ENCODE measurements around the gene SYPL1. TPM values are rescaled to one million over a fixed set of nuclear protein-coding genes. Genes with fewer than 3 reads are reported as not detected.
A peak's percentile ranks its signal among the peaks of the same experiment; 100 is the strongest.

Gene SYPL1
- total and polyA plus RNA-seq, 9 of the 15 experiments (the other 6 are each of a cell fraction or from before 2014, with no cell fraction given), result 23.8 to 214 (median 70.2) TPM

GRCh38 chr7:106056513-106057203 is 55.5 kb downstream of the SYPL1 start (continued):
- TF ChIP-seq USF2 (CRISPR knock-in tag; IDR thresholded peaks at IDR 0.05), result no peak
- no peak for TF ChIP-seq MBD1 (CRISPR knock-in tag; IDR thresholded peaks at IDR 0.05)
- TF ChIP-seq BMI1 (IDR thresholded peaks at IDR 0.05; ENCODE audit: low read length), result 0 out of 2 replicates have a peak, but pooled peaks have one; percentile 6
- TF ChIP-seq MAFG (tag; conservative IDR thresholded peaks at IDR 0.05), result no peak
- TF ChIP-seq NFE2L1 (tag; IDR thresholded peaks at IDR 0.05; ENCODE audit: borderline replicate concordance, low read depth), result no peak
- 0 out of 2 replicates have a peak, but pooled peaks have one; percentile 36 for TF ChIP-seq ZKSCAN1 (IDR thresholded peaks at IDR 0.05; ENCODE audit: low read depth, low read length)
- no peak for TF ChIP-seq ZHX1 (conservative IDR thresholded peaks at IDR 0.05; ENCODE audit: low read length)
- TF ChIP-seq ZNF717 (CRISPR knock-in tag; IDR thresholded peaks at IDR 0.05), result no peak
- TF ChIP-seq MYC (IDR thresholded peaks at IDR 0.05; ENCODE audit: low read depth, low read length), result peak; percentile 94
- no peak for TF ChIP-seq MYC (CRISPR knock-in tag; IDR thresholded peaks at IDR 0.05; ENCODE audit: borderline replicate concordance, low read depth)
- TF ChIP-seq SIX5 (IDR thresholded peaks at IDR 0.05; ENCODE audit: borderline replicate concordance in 1 of 2, insufficient read depth in 1 of 2, low read depth in 1 of 2, low read length in 2 of 2), result no peak
- TF ChIP-seq BHLHE40 (IDR thresholded peaks at IDR 0.05; ENCODE audit: low read length), result peak; percentile 79; the same call in 1 of the 2 replicates
- peak; percentile 78; the same call in 1 of the 2 replicates for TF ChIP-seq RB1 (IDR thresholded peaks at IDR 0.05; ENCODE audit: low read depth)
- no peak for TF ChIP-seq ADNP (tag; IDR thresholded peaks at IDR 0.05)
- TF ChIP-seq MAFF (IDR thresholded peaks at IDR 0.05; ENCODE audit: low read length), result no peak
- no peak for TF ChIP-seq SETDB1 (IDR thresholded peaks at IDR 0.05; ENCODE audit: low read length)
- TF ChIP-seq RAD21 (CRISPR knock-in tag; conservative IDR thresholded peaks at IDR 0.05 in 1 of 2, IDR thresholded peaks at IDR 0.05 in 1 of 2), result peak; percentile 99 to 100
- TF ChIP-seq HDAC1 (IDR thresholded peaks at IDR 0.05), result 0 out of 4 replicates have a peak, but pooled peaks of 1 of the 2 experiments have one; percentile 12
- TF ChIP-seq NR3C1 (CRISPR knock-in tag; IDR thresholded peaks at IDR 0.05), result no peak
- TF ChIP-seq ZBTB12 (CRISPR knock-in tag; IDR thresholded peaks at IDR 0.05), result no peak
- peak; percentile 99 for TF ChIP-seq SMC3 (conservative IDR thresholded peaks at IDR 0.05; ENCODE audit: insufficient read depth, low read depth, low read length)
- no peak for TF ChIP-seq CGGBP1 (CRISPR knock-in tag; IDR thresholded peaks at IDR 0.05)

Data from K562 (cell line).